Measurements from ENCODE around the gene CEP85. TPM values are rescaled to one million over a fixed set of nuclear protein-coding genes. Genes with fewer than 3 reads are reported as not detected.

CEP85 gene
- total RNA-seq, 4 donors from 2014 or later, result 1.3 to 6.8 (median 4.7) TPM

- Histone ChIP-seq H3K9me3 (no peaks in the 10 kb centered on the region), H3K27me3 (peaks cover 24% of the 10 kb centered on the region), H3K4me1 (peaks cover 0 to 12% (median 6%) of the 10 kb centered on the region in 3 donors), H3K27ac (peak overlapping the region in 1 of 4 donors; percentile 36), H3K4me3 (peak overlapping the region in 1 of 2 donors; percentile 19), H3K36me3 (no peaks in the 10 kb centered on the region)
- no peak for TF ChIP-seq POLR2A (IDR thresholded peaks at IDR 0.05)
- TF ChIP-seq POLR2AphosphoS5 (IDR thresholded peaks at IDR 0.05), result no peak
- no peak for TF ChIP-seq EP300 (IDR thresholded peaks at IDR 0.05)
- TF ChIP-seq, protein P1, sequence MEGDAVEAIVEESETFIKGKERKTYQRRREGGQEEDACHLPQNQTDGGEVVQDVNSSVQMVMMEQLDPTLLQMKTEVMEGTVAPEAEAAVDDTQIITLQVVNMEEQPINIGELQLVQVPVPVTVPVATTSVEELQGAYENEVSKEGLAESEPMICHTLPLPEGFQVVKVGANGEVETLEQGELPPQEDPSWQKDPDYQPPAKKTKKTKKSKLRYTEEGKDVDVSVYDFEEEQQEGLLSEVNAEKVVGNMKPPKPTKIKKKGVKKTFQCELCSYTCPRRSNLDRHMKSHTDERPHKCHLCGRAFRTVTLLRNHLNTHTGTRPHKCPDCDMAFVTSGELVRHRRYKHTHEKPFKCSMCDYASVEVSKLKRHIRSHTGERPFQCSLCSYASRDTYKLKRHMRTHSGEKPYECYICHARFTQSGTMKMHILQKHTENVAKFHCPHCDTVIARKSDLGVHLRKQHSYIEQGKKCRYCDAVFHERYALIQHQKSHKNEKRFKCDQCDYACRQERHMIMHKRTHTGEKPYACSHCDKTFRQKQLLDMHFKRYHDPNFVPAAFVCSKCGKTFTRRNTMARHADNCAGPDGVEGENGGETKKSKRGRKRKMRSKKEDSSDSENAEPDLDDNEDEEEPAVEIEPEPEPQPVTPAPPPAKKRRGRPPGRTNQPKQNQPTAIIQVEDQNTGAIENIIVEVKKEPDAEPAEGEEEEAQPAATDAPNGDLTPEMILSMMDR (IDR thresholded peaks at IDR 0.05), result no peak
- no peak for ATAC-seq
- 50% methylated on average over 1 of the region's 9 CpGs; no CpG with 5 or more reads in 1 of the 2 donors for WGBS, 2 donors (ENCODE audit: low coverage in 1 of 2)
Observed at GRCh38 chr1:26318338-26319064, 84.5 kb downstream of the CEP85 start.

DNA sequence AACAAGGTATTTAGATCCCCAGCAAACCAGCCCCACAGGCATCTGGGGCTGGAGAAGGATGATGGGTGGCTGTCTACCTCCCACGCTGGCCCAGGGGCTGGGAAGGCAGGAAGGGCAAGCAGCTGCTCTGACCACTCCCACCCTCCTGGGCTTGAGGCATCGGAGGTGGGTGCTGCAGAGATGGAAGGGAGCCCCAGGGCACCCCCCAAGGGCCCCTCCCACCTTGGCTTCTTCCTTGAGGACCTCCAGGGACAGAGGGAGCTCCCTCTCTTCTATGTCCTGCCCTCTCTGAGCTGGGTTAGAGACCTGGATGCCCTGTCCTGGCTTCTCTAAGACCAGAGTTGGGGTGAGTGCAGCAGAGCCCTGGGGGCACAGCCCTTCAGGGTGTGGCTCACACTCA is 86.9 kb downstream of the CEP85 start:
- no CpG with 5 or more reads among the region's 2 CpGs for WGBS, 2 donors (ENCODE audit: low coverage in 1 of 2)
- ATAC-seq, result no peak
- no peak overlapping the region for H3K4me3 ChIP-seq

GRCh38 chr1:26321315-26322041 is 87.5 kb downstream of the CEP85 start:
- ATAC-seq, result peak; percentile 92
- 14 to 29% methylated on average over 5 to 7 of the region's 16 CpGs for whole genome bisulfite sequencing, 2 donors (ENCODE audit: low coverage in 1 of 2)

More for the DNA sequence above, 86.9 kb downstream of the CEP85 start:
- no peaks in the 10 kb centered on the region for H3K36me3 ChIP-seq
- no peaks in the 10 kb centered on the region for H3K9me3 ChIP-seq
- peaks cover 34% of the 10 kb centered on the region for H3K27me3 ChIP-seq
- peaks cover 0 to 12% (median 6%) of the 10 kb centered on the region in 3 donors for H3K4me1 ChIP-seq
- peak overlapping the region in 1 of 4 donors; percentile 12 for H3K27ac ChIP-seq
- no peak for TF ChIP-seq POLR2AphosphoS5 (IDR thresholded peaks at IDR 0.05)
- TF ChIP-seq EP300 (IDR thresholded peaks at IDR 0.05), result no peak
- no peak for TF ChIP-seq POLR2A (IDR thresholded peaks at IDR 0.05)
- TF ChIP-seq, protein P1 (IDR thresholded peaks at IDR 0.05), result no peak

DNA sequence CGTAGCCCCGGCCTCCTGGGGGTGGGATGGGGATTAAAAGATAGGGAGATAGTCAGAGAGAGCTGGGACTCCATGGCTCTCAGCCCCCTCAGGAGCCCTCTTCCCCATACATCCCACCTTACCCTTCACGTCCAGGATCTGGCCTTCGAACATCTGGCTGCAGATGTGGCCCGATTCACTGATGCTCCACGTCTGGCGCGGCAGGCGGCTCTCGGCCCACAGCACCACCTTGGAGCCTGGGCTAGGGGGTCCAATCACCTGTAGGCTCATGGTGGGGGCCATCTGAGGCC is 88.0 kb downstream of the CEP85 start:
- H3K27me3 ChIP-seq, result peaks cover 40% of the 10 kb centered on the region
- H3K9me3 ChIP-seq, result no peaks in the 10 kb centered on the region
- WGBS, 2 donors (ENCODE audit: low coverage in 1 of 2), result 33 to 52% methylated on average over 3 to 4 of the region's 10 CpGs
- H3K27ac ChIP-seq, result no peak overlapping the region
- TF ChIP-seq, protein P1 (IDR thresholded peaks at IDR 0.05), result no peak
- no peak for TF ChIP-seq POLR2A (IDR thresholded peaks at IDR 0.05)
- TF ChIP-seq EP300 (IDR thresholded peaks at IDR 0.05), result no peak
- no peak for TF ChIP-seq POLR2AphosphoS5 (IDR thresholded peaks at IDR 0.05)
- peaks cover 0 to 12% (median 6%) of the 10 kb centered on the region in 3 donors for H3K4me1 ChIP-seq
- no peak for ATAC-seq
- no peaks in the 10 kb centered on the region for H3K36me3 ChIP-seq
- H3K4me3 ChIP-seq, result no peak overlapping the region

More at GRCh38 chr1:26321315-26322041, 87.5 kb downstream of the CEP85 start:
- H3K4me3 ChIP-seq, result no peak overlapping the region
- peak overlapping the region in 1 of 4 donors; percentile 12 for H3K27ac ChIP-seq
- TF ChIP-seq POLR2AphosphoS5 (IDR thresholded peaks at IDR 0.05) (no peak), POLR2A (IDR thresholded peaks at IDR 0.05) (no peak), EP300 (IDR thresholded peaks at IDR 0.05) (no peak)
- TF ChIP-seq, protein P1 (IDR thresholded peaks at IDR 0.05), result peak in 3 of 4 experiments; percentile 88 to 93 (median 91)
- H3K4me1 ChIP-seq, result peaks cover 0 to 12% (median 6%) of the 10 kb centered on the region in 3 donors
- no peaks in the 10 kb centered on the region for H3K9me3 ChIP-seq
- H3K27me3 ChIP-seq, result peaks cover 35% of the 10 kb centered on the region
- H3K36me3 ChIP-seq, result no peaks in the 10 kb centered on the region

Data from gastroesophageal sphincter (tissue), 4 donors.